ENCODE data around the gene SGSM1.

Gene SGSM1

GRCh38 chr22:24935771-24936483, 129.9 kb downstream of the SGSM1 start:
- H3K36me3 ChIP-seq (ENCODE audit: control insufficient read depth in 1 of 2, insufficient read depth in 2 of 2, low read depth in 1 of 2, low read length in 2 of 2): no peaks in the 10 kb centered on the region
- H3K9ac ChIP-seq (ENCODE audit: low read length): no peak overlapping the region
- no peak overlapping the region for H2AK5ac ChIP-seq (ENCODE audit: low read length, severe bottlenecking)

GRCh38 chr22:24937114-24937513, 131.1 kb downstream of the SGSM1 start:
- no peak overlapping the region for H2AK5ac ChIP-seq (ENCODE audit: low read length, severe bottlenecking)
- H3K4me1 ChIP-seq (ENCODE audit: control insufficient read depth, insufficient read depth, low read depth, low read length): no peaks in the 10 kb centered on the region
- H3K18ac ChIP-seq (ENCODE audit: low read depth in 1 of 2, low read length in 2 of 2): no peak overlapping the region
- no peak overlapping the region for H3K14ac ChIP-seq (ENCODE audit: low read length in 2 of 2)
- no peak overlapping the region for H2AFZ ChIP-seq (ENCODE audit: low read depth, low read length)
- H2BK12ac ChIP-seq (ENCODE audit: low read length in 2 of 2): no peak overlapping the region
- peak; percentile 42 for DNase-seq
- no peaks in the 10 kb centered on the region for H3K36me3 ChIP-seq (ENCODE audit: control insufficient read depth in 1 of 2, insufficient read depth in 2 of 2, low read depth in 1 of 2, low read length in 2 of 2)
- H2BK5ac ChIP-seq (ENCODE audit: low read depth, low read length, poor library complexity, severe bottlenecking): no peak overlapping the region
- H3K23ac ChIP-seq (ENCODE audit: low read length in 2 of 2): no peak overlapping the region
- H3K27ac ChIP-seq (ENCODE audit: low read length, poor library complexity, severe bottlenecking): no peak overlapping the region
- H3K9ac ChIP-seq (ENCODE audit: low read length): no peak overlapping the region
- H4K91ac ChIP-seq (ENCODE audit: low read length): no peak overlapping the region
- H3K9me3 ChIP-seq (ENCODE audit: control insufficient read depth, low read length): no peaks in the 10 kb centered on the region
- H2BK120ac ChIP-seq (ENCODE audit: low read depth, low read length): no peak overlapping the region
- no peak overlapping the region for H3K4ac ChIP-seq (ENCODE audit: low read depth in 1 of 2, low read length in 2 of 2)
- no peaks in the 10 kb centered on the region for H3K79me1 ChIP-seq (replicated peaks; ENCODE audit: low read length, poor library complexity, severe bottlenecking)
- H3K4me2 ChIP-seq (ENCODE audit: low read length, poor library complexity, severe bottlenecking): no peak overlapping the region
- H3K4me3 ChIP-seq (ENCODE audit: insufficient read depth in 1 of 2, low read depth in 1 of 2, low read length in 2 of 2): no peak overlapping the region
- H2BK15ac ChIP-seq (ENCODE audit: low read depth, poor library complexity, severe bottlenecking): no peak overlapping the region
- H4K8ac ChIP-seq (ENCODE audit: low read length): no peak overlapping the region
- 49% methylated on average over 2 of the region's 2 CpGs for WGBS
- H3K27me3 ChIP-seq (ENCODE audit: control insufficient read depth in 1 of 2, insufficient read depth in 1 of 2, low read length in 2 of 2): peaks cover 24 to 63% of the 10 kb centered on the region in 2 experiments

More at GRCh38 chr22:24935771-24936483, 129.9 kb downstream of the SGSM1 start:
- H3K4me2 ChIP-seq (ENCODE audit: low read length, poor library complexity, severe bottlenecking): no peak overlapping the region
- no peak overlapping the region for H4K91ac ChIP-seq (ENCODE audit: low read length)
- peaks cover 30 to 72% of the 10 kb centered on the region in 2 experiments for H3K27me3 ChIP-seq (ENCODE audit: control insufficient read depth in 1 of 2, insufficient read depth in 1 of 2, low read length in 2 of 2)
- no peak overlapping the region for H2BK120ac ChIP-seq (ENCODE audit: low read depth, low read length)
- no peak overlapping the region for H2AFZ ChIP-seq (ENCODE audit: low read depth, low read length)
- H3K18ac ChIP-seq (ENCODE audit: low read depth in 1 of 2, low read length in 2 of 2): no peak overlapping the region
- no peaks in the 10 kb centered on the region for H3K9me3 ChIP-seq (ENCODE audit: control insufficient read depth, low read length)
- H3K4me3 ChIP-seq (ENCODE audit: insufficient read depth in 1 of 2, low read depth in 1 of 2, low read length in 2 of 2): no peak overlapping the region
- no peak overlapping the region for H2BK5ac ChIP-seq (ENCODE audit: low read depth, low read length, poor library complexity, severe bottlenecking)
- no peak overlapping the region for H2BK15ac ChIP-seq (ENCODE audit: low read depth, poor library complexity, severe bottlenecking)
- H3K4me1 ChIP-seq (ENCODE audit: control insufficient read depth, insufficient read depth, low read depth, low read length): no peaks in the 10 kb centered on the region
- DNase-seq: no peak
- no peaks in the 10 kb centered on the region for H3K79me1 ChIP-seq (replicated peaks; ENCODE audit: low read length, poor library complexity, severe bottlenecking)
- no peak overlapping the region for H4K8ac ChIP-seq (ENCODE audit: low read length)
- no peak overlapping the region for H3K27ac ChIP-seq (ENCODE audit: low read length, poor library complexity, severe bottlenecking)
- H3K23ac ChIP-seq (ENCODE audit: low read length in 2 of 2): no peak overlapping the region
- H2BK12ac ChIP-seq (ENCODE audit: low read length in 2 of 2): no peak overlapping the region
- no peak overlapping the region for H3K4ac ChIP-seq (ENCODE audit: low read depth in 1 of 2, low read length in 2 of 2)
- H3K14ac ChIP-seq (ENCODE audit: low read length in 2 of 2): no peak overlapping the region

- H2AFZ ChIP-seq (ENCODE audit: low read depth, low read length): no peak overlapping the region
- no peak overlapping the region for H2BK5ac ChIP-seq (ENCODE audit: low read depth, low read length, poor library complexity, severe bottlenecking)
- no peaks in the 10 kb centered on the region for H3K9me3 ChIP-seq (ENCODE audit: control insufficient read depth, low read length)
- H2BK12ac ChIP-seq (ENCODE audit: low read length in 2 of 2): no peak overlapping the region
- no peak overlapping the region for H3K4me2 ChIP-seq (ENCODE audit: low read length, poor library complexity, severe bottlenecking)
- no peak overlapping the region for H3K14ac ChIP-seq (ENCODE audit: low read length in 2 of 2)
- no peak overlapping the region for H2BK15ac ChIP-seq (ENCODE audit: low read depth, poor library complexity, severe bottlenecking)
- no peak overlapping the region for H2BK120ac ChIP-seq (ENCODE audit: low read depth, low read length)
- 24% methylated on average over 11 of the region's 11 CpGs for WGBS
- no peak overlapping the region for H3K4ac ChIP-seq (ENCODE audit: low read depth in 1 of 2, low read length in 2 of 2)
- no peak overlapping the region for H4K8ac ChIP-seq (ENCODE audit: low read length)
- no peak overlapping the region for H3K9ac ChIP-seq (ENCODE audit: low read length)
- H3K79me1 ChIP-seq (replicated peaks; ENCODE audit: low read length, poor library complexity, severe bottlenecking): no peaks in the 10 kb centered on the region
- peak; percentile 46 for DNase-seq
- peaks cover 27 to 50% of the 10 kb centered on the region in 2 experiments for H3K27me3 ChIP-seq (ENCODE audit: control insufficient read depth in 1 of 2, insufficient read depth in 1 of 2, low read length in 2 of 2)
- no peaks in the 10 kb centered on the region for H3K36me3 ChIP-seq (ENCODE audit: control insufficient read depth in 1 of 2, insufficient read depth in 2 of 2, low read depth in 1 of 2, low read length in 2 of 2)
- no peaks in the 10 kb centered on the region for H3K4me1 ChIP-seq (ENCODE audit: control insufficient read depth, insufficient read depth, low read depth, low read length)
- H3K4me3 ChIP-seq (ENCODE audit: insufficient read depth in 1 of 2, low read depth in 1 of 2, low read length in 2 of 2): no peak overlapping the region
- H2AK5ac ChIP-seq (ENCODE audit: low read length, severe bottlenecking): no peak overlapping the region
- H3K23ac ChIP-seq (ENCODE audit: low read length in 2 of 2): no peak overlapping the region
- H3K18ac ChIP-seq (ENCODE audit: low read depth in 1 of 2, low read length in 2 of 2): no peak overlapping the region
- H3K27ac ChIP-seq (ENCODE audit: low read length, poor library complexity, severe bottlenecking): no peak overlapping the region
- no peak overlapping the region for H4K91ac ChIP-seq (ENCODE audit: low read length)
Measured at GRCh38 chr22:24938741-24939341, 132.8 kb downstream of the SGSM1 start.

- no peak overlapping the region for H3K4me2 ChIP-seq (ENCODE audit: low read length, poor library complexity, severe bottlenecking)
- no peak overlapping the region for H2BK120ac ChIP-seq (ENCODE audit: low read depth, low read length)
- no peak overlapping the region for H2BK5ac ChIP-seq (ENCODE audit: low read depth, low read length, poor library complexity, severe bottlenecking)
- H3K4me3 ChIP-seq (ENCODE audit: insufficient read depth in 1 of 2, low read depth in 1 of 2, low read length in 2 of 2): no peak overlapping the region
- H2AFZ ChIP-seq (ENCODE audit: low read depth, low read length): no peak overlapping the region
- H2AK5ac ChIP-seq (ENCODE audit: low read length, severe bottlenecking): no peak overlapping the region
- peaks cover 11 to 34% of the 10 kb centered on the region in 2 experiments for H3K27me3 ChIP-seq (ENCODE audit: control insufficient read depth in 1 of 2, insufficient read depth in 1 of 2, low read length in 2 of 2)
- no peak overlapping the region for H3K9ac ChIP-seq (ENCODE audit: low read length)
- no peak overlapping the region for H3K23ac ChIP-seq (ENCODE audit: low read length in 2 of 2)
- H3K9me3 ChIP-seq (ENCODE audit: control insufficient read depth, low read length): no peaks in the 10 kb centered on the region
- H2BK12ac ChIP-seq (ENCODE audit: low read length in 2 of 2): no peak overlapping the region
- WGBS: 98% methylated on average over 2 of the region's 3 CpGs
- no peak overlapping the region for H4K8ac ChIP-seq (ENCODE audit: low read length)
- H3K79me1 ChIP-seq (replicated peaks; ENCODE audit: low read length, poor library complexity, severe bottlenecking): no peaks in the 10 kb centered on the region
- no peak overlapping the region for H4K91ac ChIP-seq (ENCODE audit: low read length)
- no peak overlapping the region for H3K4ac ChIP-seq (ENCODE audit: low read depth in 1 of 2, low read length in 2 of 2)
- H2BK15ac ChIP-seq (ENCODE audit: low read depth, poor library complexity, severe bottlenecking): no peak overlapping the region
- no peak for DNase-seq
- no peak overlapping the region for H3K27ac ChIP-seq (ENCODE audit: low read length, poor library complexity, severe bottlenecking)
- H3K14ac ChIP-seq (ENCODE audit: low read length in 2 of 2): no peak overlapping the region
- no peak overlapping the region for H3K18ac ChIP-seq (ENCODE audit: low read depth in 1 of 2, low read length in 2 of 2)
- no peaks in the 10 kb centered on the region for H3K36me3 ChIP-seq (ENCODE audit: control insufficient read depth in 1 of 2, insufficient read depth in 2 of 2, low read depth in 1 of 2, low read length in 2 of 2)
- no peaks in the 10 kb centered on the region for H3K4me1 ChIP-seq (ENCODE audit: control insufficient read depth, insufficient read depth, low read depth, low read length)
Measured at GRCh38 chr22:24942301-24942700, 136.3 kb downstream of the SGSM1 start.

All from mesenchymal stem cell (in vitro differentiated cells and primary cell).